GM12865 (cell line): ENCODE data around the gene AIFM3.
"Not testable (repeated sequence)": the region's sequence is repeated elsewhere in the genome, so short reads cannot be mapped to it uniquely, and the experiment has no call there.

ENCODE experiments used
- DNase-seq: peaks from one replicate; pipeline ENCODE4 v3.0.0; 2010; ENCODE audit warnings: low read depth
- H3K4me3 ChIP-seq: 2 replicates; pipeline ENCODE4 v1.5.1; 2011; ENCODE audit warnings: mild to moderate bottlenecking, low read depth, low read length, control low read depth
- TF ChIP-seq, protein P1 (sequence below): IDR thresholded peaks from 2 replicates; pipeline ENCODE4 v1.5.1; 2011; ENCODE audit warnings: low read length, control low read depth, low read depth, inconsistent platforms; ENCODE audit not compliant: insufficient read depth; ENCODE audit errors: missing control alignments

AIFM3 gene

DNA sequence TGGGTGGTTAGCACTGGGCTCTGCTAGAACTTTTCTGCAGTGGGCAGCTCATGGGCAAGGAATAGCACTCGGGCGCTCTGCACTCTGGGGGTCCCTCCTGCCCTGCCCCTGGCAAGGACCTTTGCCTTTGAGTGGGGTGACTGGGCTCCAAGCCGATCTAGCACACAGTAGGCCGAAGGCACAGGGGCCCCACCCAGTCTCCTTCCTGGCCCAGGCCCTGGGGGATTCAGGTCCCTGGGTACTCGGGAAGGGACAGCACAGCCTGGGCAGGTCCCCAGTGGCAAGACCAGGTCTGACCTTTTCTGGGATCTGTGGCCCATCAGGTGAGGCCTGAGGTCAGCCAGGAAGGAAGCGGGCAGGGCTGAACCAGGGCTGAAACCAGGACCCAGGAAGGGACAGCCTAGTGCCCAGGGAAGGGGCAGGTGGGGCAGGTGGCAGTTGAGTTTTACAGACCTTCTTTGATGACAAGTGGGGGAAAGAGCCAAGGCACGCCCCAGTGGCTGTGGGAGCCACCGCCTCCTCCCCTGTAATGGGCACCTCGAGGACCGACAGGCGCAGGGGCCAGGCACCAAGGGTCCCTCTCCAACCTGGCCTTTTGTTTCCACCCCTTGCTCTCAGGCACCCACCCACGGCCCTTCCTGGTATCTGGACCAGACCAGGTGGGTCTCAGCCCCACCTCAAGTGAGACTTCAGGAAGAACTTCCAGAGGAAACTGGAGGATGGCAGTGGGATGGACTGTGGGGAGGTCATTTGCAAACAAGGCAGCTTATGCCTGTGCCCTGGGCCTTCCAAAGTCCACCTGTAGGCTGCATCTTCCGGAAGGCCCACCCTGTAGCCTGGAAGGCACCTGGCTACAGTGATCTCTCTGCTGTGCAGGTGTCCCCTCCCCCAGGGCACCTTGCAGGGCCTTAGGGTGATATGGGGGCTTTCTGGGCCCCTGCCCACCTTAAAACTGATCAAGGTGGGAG lies 883 bp upstream of the AIFM3 start:
- TF ChIP-seq, protein P1, sequence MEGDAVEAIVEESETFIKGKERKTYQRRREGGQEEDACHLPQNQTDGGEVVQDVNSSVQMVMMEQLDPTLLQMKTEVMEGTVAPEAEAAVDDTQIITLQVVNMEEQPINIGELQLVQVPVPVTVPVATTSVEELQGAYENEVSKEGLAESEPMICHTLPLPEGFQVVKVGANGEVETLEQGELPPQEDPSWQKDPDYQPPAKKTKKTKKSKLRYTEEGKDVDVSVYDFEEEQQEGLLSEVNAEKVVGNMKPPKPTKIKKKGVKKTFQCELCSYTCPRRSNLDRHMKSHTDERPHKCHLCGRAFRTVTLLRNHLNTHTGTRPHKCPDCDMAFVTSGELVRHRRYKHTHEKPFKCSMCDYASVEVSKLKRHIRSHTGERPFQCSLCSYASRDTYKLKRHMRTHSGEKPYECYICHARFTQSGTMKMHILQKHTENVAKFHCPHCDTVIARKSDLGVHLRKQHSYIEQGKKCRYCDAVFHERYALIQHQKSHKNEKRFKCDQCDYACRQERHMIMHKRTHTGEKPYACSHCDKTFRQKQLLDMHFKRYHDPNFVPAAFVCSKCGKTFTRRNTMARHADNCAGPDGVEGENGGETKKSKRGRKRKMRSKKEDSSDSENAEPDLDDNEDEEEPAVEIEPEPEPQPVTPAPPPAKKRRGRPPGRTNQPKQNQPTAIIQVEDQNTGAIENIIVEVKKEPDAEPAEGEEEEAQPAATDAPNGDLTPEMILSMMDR = no peak
- no peak overlapping the region for H3K4me3 ChIP-seq
- DNase-seq = no peak

DNA sequence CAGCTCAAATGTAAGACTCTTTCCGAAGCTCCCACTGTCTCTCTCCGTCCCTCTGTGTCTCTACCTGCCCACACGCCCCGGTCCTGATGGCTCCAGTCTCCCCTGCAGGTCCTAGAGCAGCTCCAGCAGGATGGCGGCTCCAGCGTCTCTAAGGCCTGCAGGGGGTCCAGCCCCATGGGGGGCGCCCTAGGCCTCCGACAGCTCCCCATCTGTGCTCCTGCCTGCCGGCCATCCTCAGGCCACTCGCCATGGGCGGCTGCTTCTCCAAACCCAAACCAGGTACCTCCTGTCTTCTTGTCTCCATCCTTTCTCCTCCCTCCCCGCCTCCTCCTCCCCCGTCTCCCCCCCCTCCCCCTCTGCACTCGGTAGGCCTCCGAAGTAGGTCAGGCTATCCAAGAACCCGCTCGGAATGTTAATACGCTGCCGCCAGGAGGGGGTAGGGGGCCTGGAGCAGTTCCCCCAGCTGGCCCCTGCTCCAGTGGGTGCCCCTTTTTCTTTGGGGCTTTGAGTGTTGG lies 699 bp downstream of the AIFM3 start:
- DNase-seq = no peak
- no peak overlapping the region for H3K4me3 ChIP-seq

DNA sequence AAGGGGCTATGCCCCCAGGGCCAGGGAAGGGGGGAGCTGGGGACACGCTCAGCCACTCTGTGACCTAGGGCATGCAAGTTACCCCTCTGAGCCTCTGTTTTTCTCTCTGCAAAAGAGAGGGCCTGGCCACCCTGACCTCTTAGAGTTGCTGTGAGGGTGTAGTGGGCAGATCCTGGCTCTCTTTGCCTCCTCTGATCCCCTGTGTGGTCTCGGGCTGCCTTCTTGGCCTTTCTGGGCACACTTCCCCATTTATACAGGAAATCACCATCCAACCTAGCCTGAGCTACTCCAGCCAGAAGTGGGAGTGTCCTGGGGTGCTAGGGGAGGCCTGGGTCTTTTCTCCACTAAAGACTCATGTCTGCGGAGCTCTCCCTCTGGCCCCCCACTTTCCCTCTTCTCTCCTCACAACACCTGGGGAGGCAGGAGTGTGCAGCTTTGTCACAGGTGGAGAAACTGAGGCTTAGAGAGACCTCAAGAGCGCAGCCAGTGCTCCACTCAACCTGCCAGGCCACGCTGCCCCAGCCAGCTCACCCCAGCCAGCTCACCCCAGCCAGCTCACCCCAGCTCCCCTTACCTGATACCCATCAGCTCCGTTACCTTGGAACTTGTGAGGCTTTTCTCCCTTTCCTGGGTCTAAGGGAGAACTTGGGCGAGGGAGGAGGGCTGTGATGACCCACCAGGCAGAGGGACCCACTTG lies 1.4 kb downstream of the AIFM3 start:
- DNase-seq = no peak
- H3K4me3 ChIP-seq = no peak overlapping the region
- TF ChIP-seq, protein P1 = no peak

More for the DNA sequence above, 699 bp downstream of the AIFM3 start:
- TF ChIP-seq, protein P1 = no peak

DNA sequence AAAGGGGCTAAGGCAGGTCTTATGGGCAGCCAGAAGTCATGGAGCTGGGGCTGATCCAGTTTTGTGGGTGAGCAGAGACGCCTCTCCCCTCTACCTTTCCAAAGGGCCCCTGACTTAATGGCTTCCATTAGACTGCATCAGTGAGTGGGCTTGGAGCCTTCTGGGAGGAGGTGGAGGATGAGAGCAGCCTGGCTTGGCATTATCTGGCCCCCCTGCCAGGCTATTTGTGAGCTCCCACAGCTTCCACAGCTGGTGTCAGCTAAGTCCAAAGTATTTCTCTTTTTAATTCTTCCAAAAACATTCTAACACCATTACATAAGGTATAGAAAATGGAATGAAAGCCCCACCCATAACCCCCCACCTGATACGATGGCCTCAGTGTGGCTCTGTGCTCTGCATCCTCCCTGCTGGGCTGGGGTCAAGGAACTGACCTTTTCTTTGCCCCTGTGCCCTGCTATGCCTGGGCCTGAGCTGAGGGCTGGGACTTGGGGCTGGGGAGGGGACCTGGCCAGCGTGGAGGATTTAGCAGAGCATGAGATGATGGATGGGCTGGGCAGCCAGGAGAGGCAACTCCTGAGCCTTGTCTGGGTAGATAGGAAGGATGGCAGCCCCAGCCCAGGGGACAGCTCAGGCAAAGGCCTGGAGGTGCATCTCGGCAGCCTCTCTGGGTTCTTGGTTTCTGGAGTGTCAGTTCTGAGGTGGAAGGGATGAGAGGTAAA lies 4.0 kb downstream of the AIFM3 start:
- no peak for DNase-seq
- H3K4me3 ChIP-seq = no peak overlapping the region
- TF ChIP-seq, protein P1 = no peak

DNA sequence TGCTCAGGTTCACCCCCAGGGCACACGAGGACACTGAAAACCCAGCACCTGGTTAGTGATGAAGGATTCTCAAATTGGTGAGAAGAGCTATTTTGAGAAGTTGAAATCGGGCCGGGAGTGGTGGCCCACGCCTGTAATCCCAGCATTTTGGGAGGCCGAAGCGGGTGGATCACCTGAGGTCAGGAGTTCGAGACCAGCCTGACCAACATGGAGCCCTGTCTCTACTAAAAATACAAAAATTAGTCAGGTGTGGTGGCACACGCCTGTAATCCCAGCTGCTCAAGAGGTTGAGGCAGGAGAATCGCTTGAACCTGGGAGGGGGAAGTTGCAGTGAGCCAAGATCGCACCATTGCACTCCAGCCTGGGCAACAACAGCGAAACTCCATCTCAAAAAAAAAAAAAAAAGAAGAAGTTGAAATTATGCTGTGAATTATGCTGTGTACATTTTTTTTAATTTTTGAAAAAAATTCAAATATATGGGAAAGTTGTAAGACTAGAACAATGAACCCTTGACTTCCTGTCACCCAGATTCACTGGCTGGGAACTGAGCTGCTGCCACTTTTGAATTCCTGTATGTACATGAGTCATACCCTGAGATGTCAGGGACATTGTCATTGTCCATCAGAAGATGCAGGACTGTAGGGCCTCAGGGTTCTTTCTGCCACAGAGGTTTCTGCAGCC lies 5.1 kb downstream of the AIFM3 start:
- not testable (repeated sequence) for H3K4me3 ChIP-seq, DNase-seq

DNA sequence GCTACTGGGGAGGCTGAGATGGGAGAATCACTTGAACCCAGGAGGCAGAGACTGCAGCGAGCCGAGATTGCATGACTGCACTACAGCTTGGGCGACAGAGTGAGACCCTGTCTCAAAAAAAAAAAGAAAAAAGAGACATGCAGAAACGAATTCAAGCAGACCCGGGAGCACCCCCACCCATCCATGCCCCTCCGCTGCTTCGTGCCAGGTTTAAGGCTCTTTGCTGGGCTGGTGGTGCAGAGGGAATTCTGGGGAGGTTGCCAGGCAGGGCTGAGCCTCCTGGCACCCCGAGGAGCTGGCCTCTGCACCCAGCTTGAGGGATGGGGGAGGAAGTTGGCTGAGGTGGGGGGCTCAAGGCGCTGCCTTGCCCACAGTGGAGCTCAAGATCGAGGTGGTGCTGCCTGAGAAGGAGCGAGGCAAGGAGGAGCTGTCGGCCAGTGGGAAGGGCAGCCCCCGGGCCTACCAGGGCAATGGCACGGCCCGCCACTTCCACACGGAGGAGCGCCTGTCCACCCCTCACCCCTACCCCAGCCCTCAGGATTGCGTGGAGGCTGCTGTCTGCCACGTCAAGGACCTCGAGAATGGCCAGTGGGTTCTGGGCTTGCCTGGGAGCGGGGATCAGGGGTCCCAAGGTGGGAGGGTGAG lies 6.0 kb downstream of the AIFM3 start:
- TF ChIP-seq, protein P1 = no peak
- DNase-seq = no peak
- H3K4me3 ChIP-seq = no peak overlapping the region
